Erythroblast (primary cell): Measurements from ENCODE around the gene PAN2.

Source experiments
- GATA1 ChIP-seq: IDR thresholded peaks from 2 replicates; pipeline ENCODE4 v1.6.1; 2011; ENCODE audit warnings: low read depth, mild to moderate bottlenecking, control low read depth, low read length, moderate library complexity
- POLR2A ChIP-seq: IDR thresholded peaks from 2 replicates; pipeline ENCODE4 v1.6.1; 2011; ENCODE audit warnings: mild to moderate bottlenecking, low read length

GRCh38 chr12:56337753-56338251, 4.0 kb upstream of the PAN2 start:
- TF ChIP-seq POLR2A: no peak
- TF ChIP-seq GATA1: no peak
